ENCODE measurements around the gene HADHA.

HADHA gene

GRCh38 chr2:26165403-26165802 is 79.0 kb downstream of the HADHA start:
- no peak for DNase-seq (ENCODE audit: extremely low read depth, insufficient read length)
- Histone ChIP-seq H3K27me3 (replicated peaks; ENCODE audit: control insufficient read depth, insufficient read depth, low read length) (no peaks in the 10 kb centered on the region), H3K36me3 (ENCODE audit: control insufficient read depth, insufficient read depth, low read length) (no peaks in the 10 kb centered on the region), H3K4me3 (replicated peaks; ENCODE audit: low read depth, low read length) (no peak overlapping the region)
- no peak for TF ChIP-seq CTCF (IDR thresholded peaks at IDR 0.05; ENCODE audit: insufficient read depth, low read length, poor library complexity, severe bottlenecking)

DNA sequence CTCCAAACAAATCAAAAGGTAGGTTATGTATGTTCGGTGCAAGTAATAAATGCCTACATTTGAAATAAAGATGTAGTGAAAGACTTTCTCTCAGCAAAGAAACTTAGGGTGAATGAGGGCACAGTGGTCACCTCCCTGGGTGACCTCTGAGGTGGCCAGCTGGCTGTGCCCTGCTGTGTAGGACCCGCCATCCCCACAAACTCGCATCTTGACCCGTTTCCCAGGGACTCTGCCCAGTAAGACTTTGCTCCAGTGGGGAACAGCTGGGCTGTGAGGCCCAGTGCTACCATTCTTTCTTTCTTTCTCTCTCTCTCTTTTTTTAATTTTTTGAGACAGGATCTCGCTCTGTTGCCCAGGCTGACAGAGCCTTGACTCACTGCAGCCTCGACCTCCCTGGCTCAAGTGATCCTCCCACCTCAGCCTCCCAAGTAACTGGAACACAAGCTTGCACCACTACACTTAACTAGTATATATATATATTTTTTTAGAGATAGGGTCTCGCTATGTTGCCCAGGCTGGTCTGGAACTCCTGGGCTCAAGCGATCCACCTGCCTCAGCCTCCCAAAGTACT is 79.7 kb downstream of the HADHA start:
- TF ChIP-seq CTCF (IDR thresholded peaks at IDR 0.05; ENCODE audit: insufficient read depth, low read length, poor library complexity, severe bottlenecking), result no peak
- Histone ChIP-seq H3K36me3 (ENCODE audit: control insufficient read depth, insufficient read depth, low read length) (no peaks in the 10 kb centered on the region), H3K27me3 (replicated peaks; ENCODE audit: control insufficient read depth, insufficient read depth, low read length) (no peaks in the 10 kb centered on the region), H3K4me3 (replicated peaks; ENCODE audit: low read depth, low read length) (no peak overlapping the region)
- DNase-seq (ENCODE audit: extremely low read depth, insufficient read length), result no peak

DNA sequence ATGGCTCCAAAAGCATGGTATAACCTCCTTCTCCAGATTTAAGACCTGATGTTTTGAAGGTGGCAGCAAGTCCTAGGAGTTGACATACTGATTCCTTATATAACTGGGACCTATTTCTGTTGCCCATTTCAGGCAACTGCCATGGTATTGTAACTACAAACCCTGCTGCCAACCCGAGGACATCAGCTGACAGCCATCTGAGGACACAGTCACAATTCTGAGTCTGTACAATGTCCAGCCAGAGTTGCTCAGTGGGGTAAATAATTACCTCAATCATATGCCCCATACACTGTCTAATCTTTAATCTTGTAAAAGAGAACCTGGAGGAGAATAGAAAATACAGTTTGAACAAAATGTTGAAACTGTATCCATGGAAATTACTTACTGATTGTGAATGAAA is 80.2 kb downstream of the HADHA start:
- no peak for TF ChIP-seq CTCF (IDR thresholded peaks at IDR 0.05; ENCODE audit: insufficient read depth, low read length, poor library complexity, severe bottlenecking)
- no peak for DNase-seq (ENCODE audit: extremely low read depth, insufficient read length)

DNA sequence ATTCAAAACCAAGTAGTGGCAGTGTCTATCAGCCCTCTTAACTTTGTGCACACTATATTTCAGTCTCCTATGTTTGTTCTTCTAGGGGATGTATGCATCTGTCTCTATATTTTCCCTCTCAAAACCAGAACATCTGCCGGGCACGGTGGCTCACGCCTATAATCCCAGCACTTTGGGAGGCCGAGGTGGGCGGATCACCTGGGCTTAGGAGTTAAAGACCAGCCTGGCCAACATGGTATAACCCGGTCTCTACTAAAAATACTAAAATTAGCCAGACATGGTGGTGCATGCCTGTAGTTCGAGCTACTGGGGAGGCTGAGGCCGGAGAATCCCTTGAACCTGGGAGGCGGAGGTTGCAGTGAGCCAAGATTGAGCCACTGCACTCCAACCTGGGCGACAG is 81.5 kb downstream of the HADHA start:
- no peak for TF ChIP-seq CTCF (IDR thresholded peaks at IDR 0.05; ENCODE audit: insufficient read depth, low read length, poor library complexity, severe bottlenecking)
- DNase-seq (ENCODE audit: extremely low read depth, insufficient read length), result no peak
- Histone ChIP-seq H3K36me3 (ENCODE audit: control insufficient read depth, insufficient read depth, low read length) (no peaks in the 10 kb centered on the region), H3K4me3 (replicated peaks; ENCODE audit: low read depth, low read length) (no peak overlapping the region), H3K27me3 (replicated peaks; ENCODE audit: control insufficient read depth, insufficient read depth, low read length) (no peaks in the 10 kb centered on the region)

More for the DNA sequence above, 80.2 kb downstream of the HADHA start:
- Histone ChIP-seq H3K27me3 (replicated peaks; ENCODE audit: control insufficient read depth, insufficient read depth, low read length) (no peaks in the 10 kb centered on the region), H3K36me3 (ENCODE audit: control insufficient read depth, insufficient read depth, low read length) (no peaks in the 10 kb centered on the region), H3K4me3 (replicated peaks; ENCODE audit: low read depth, low read length) (no peak overlapping the region)

DNA sequence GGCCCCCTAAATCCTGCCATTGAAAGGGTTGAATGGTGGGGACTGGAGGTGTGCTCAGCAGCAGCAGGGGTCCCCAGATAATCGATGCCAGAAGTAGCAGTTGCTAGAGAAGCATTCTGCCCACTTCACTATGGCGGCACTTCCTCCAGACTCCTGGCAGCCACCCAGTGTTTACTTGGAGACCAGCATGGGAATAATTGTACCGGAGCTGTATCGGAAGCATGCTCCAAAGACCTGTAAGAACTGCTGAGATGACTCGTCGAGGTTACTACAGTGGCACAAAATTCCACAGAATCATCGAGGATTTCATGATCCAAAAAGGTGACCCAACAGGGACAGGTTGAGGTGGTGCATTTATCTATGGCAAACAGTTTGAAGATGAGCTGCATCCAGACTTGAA is 82.5 kb downstream of the HADHA start:
- no peak overlapping the region for H3K4me3 ChIP-seq (replicated peaks; ENCODE audit: low read depth, low read length)
- no peak for TF ChIP-seq CTCF (IDR thresholded peaks at IDR 0.05; ENCODE audit: insufficient read depth, low read length, poor library complexity, severe bottlenecking)
- H3K27me3 ChIP-seq (replicated peaks; ENCODE audit: control insufficient read depth, insufficient read depth, low read length), result no peaks in the 10 kb centered on the region
- DNase-seq (ENCODE audit: extremely low read depth, insufficient read length), result no peak
- H3K36me3 ChIP-seq (ENCODE audit: control insufficient read depth, insufficient read depth, low read length), result no peaks in the 10 kb centered on the region

- no peak for TF ChIP-seq CTCF (IDR thresholded peaks at IDR 0.05; ENCODE audit: insufficient read depth, low read length, poor library complexity, severe bottlenecking)
- Histone ChIP-seq H3K4me3 (replicated peaks; ENCODE audit: low read depth, low read length) (no peak overlapping the region), H3K36me3 (ENCODE audit: control insufficient read depth, insufficient read depth, low read length) (no peaks in the 10 kb centered on the region), H3K27me3 (replicated peaks; ENCODE audit: control insufficient read depth, insufficient read depth, low read length) (no peaks in the 10 kb centered on the region)
- DNase-seq (ENCODE audit: extremely low read depth, insufficient read length), result no peak
Observed at GRCh38 chr2:26157580-26157979, 86.9 kb downstream of the HADHA start.

All from GM06990 (cell line).